ENCODE data around the gene DNAL1.
A peak's percentile ranks its signal among the peaks of the same experiment; 100 is the strongest.

Gene DNAL1

GRCh38 chr14:73661872-73662271, 17.1 kb downstream of the DNAL1 start:
- TF ChIP-seq CTCF (IDR thresholded peaks at IDR 0.05; ENCODE audit: low read length, missing control alignments) = no peak
- DNase-seq (ENCODE audit: low read depth) = no peak
- H3K4me3 ChIP-seq (replicated peaks; ENCODE audit: low read depth, low read length) = no peak overlapping the region

DNA sequence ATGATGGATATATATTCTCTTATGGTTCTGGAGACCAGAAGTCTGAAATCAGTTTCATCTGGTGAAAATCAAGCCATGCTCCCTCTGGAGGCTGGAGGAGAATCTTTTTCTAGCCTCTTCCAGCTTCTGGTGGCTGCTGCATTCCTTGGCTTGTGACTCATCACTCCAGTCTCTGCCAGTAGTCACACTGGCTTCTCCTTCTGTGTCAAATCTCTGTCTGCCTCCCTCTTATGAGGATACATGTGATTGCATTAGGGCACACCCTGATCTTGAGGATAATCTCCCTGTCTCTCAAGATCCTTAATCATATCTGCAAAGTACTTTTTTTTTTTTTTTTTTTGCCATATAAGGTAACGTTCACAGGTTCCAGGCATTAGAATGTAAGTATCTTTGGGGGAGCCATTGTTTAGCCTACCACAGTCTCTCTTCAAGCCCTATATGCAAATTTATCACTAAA, 17.7 kb downstream of the DNAL1 start:
- no peak overlapping the region for H3K4me3 ChIP-seq (replicated peaks; ENCODE audit: low read depth, low read length)
- peak; percentile 74 for TF ChIP-seq CTCF (IDR thresholded peaks at IDR 0.05; ENCODE audit: low read length, missing control alignments)
- peak; percentile 91 for DNase-seq (ENCODE audit: low read depth)

DNA sequence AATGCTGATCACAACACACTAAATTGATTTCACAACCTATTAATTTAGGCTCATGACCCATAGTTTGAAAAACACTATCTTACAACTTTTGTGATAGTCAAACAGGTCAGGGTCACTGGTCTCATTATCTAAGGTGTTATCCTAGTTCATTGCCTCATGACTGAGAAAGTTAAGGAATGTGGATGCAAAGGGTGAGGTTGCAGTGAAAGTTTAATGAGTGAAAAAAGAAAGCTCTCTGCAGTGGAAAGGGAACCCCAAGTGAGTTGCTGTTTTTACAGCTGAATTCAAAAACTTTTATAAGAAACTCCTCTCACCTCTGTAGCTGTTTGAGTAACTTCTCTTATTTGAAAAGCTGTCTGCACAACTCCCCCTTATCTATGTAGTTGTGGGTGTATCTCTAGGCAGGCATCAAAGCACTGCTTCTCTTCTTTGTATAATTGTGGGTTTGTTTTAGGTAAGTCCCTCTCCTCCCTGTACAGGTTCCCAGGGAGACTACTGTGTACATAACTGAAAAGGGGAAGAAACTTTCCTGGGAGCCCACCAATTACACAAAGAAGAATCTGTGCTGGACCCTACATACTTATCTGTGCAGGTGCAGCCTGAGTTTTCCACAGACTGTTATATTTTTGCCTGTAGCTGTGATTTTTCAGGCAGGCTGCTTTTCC, 18.9 kb downstream of the DNAL1 start:
- TF ChIP-seq CTCF (IDR thresholded peaks at IDR 0.05; ENCODE audit: low read length, missing control alignments) = no peak
- DNase-seq (ENCODE audit: low read depth) = no peak
- no peak overlapping the region for H3K4me3 ChIP-seq (replicated peaks; ENCODE audit: low read depth, low read length)

GRCh38 chr14:73665130-73665529, 20.3 kb downstream of the DNAL1 start:
- no peak overlapping the region for H3K4me3 ChIP-seq (replicated peaks; ENCODE audit: low read depth, low read length)
- TF ChIP-seq CTCF (IDR thresholded peaks at IDR 0.05; ENCODE audit: low read length, missing control alignments) = no peak
- no peak for DNase-seq (ENCODE audit: low read depth)

DNA sequence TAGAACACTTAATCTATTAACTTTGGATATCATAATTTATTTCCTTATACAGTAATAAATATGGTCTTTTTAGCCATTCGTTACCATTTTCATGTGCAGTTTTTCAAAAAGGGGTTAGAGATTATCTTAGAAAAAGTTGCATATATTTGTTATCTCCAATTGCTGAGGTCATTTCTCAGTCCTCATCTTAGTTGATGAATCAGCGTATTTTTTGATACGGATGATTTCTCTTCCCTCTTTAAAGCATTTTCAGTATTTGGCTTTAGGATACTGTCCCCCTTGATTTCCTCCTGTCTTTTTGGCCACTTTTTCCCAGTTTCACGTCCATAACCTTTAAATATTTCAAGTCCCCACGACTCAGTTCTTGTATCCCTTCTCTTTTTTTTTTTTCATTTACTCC, 21.8 kb downstream of the DNAL1 start:
- no peak overlapping the region for H3K4me3 ChIP-seq (replicated peaks; ENCODE audit: low read depth, low read length)
- no peak for TF ChIP-seq CTCF (IDR thresholded peaks at IDR 0.05; ENCODE audit: low read length, missing control alignments)
- no peak for DNase-seq (ENCODE audit: low read depth)

GRCh38 chr14:73667854-73668253, 23.1 kb downstream of the DNAL1 start:
- H3K4me3 ChIP-seq (replicated peaks; ENCODE audit: low read depth, low read length) = no peak overlapping the region
- TF ChIP-seq CTCF (IDR thresholded peaks at IDR 0.05; ENCODE audit: low read length, missing control alignments) = no peak
- no peak for DNase-seq (ENCODE audit: low read depth)

DNA sequence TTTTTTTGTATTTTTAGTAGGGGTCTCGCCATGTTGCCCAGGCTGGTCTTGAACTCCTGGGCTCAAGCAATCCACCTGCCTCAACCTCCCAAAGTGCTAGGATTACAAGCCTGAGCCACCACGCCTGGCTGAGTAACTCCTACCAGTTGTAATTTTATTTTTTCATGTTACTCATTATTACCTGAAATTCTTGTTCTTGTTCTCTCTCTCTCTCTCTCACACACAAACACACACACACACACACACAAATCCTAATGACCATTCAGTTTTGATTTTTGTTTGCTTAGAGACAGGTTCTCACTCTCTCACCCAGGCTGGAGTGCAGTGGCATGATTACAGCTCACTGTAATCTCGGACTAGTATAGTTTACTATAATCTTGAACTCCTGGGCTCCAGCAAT, 30.2 kb downstream of the DNAL1 start:
- H3K4me3 ChIP-seq (replicated peaks; ENCODE audit: low read depth, low read length) = no peak overlapping the region
- DNase-seq (ENCODE audit: low read depth) = no peak
- no peak for TF ChIP-seq CTCF (IDR thresholded peaks at IDR 0.05; ENCODE audit: low read length, missing control alignments)
